Erythroblast (primary cell): ENCODE results near the gene NR3C2.

Source experiments
- GATA1 ChIP-seq: IDR thresholded peaks from 2 replicates; pipeline ENCODE4 v1.6.1; 2011; ENCODE audit warnings: low read depth, mild to moderate bottlenecking, control low read depth, low read length, moderate library complexity
- POLR2A ChIP-seq: IDR thresholded peaks from 2 replicates; pipeline ENCODE4 v1.6.1; 2011; ENCODE audit warnings: mild to moderate bottlenecking, low read length

DNA sequence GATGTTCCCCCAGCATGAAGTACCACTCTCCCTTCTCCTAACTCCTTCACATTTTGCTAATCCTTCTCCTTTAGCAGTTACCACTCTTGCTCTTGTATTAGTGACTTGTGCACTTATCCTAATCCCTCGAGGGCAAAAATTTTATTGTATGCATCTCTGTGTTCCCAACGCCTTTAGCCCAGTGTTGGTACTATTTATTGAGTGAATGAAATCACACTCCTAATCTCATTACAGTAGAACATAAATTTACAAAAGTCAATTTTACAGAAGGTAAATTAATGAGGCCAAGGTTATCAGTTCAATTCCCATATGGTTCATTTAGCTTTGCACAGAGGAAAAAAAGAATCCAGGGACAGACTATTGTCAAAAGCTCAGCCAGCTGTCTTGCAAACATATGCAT is 178.4 kb downstream of the NR3C2 start:
- TF ChIP-seq POLR2A (no peak), GATA1 (no peak)
